K562 (cell line): ENCODE data around the gene ARMH3. TPM values are rescaled to one million over a fixed set of nuclear protein-coding genes. Genes with fewer than 3 reads are reported as not detected.
A peak's percentile ranks its signal among the peaks of the same experiment; 100 is the strongest.

ENCODE experiments used
- ATAC-seq: fragments of 200-7000 bp; cut with Tn5 transposase; 3 replicates; pipeline ENCODE4 v1.9.1; 2020; ENCODE audit warnings: moderate library complexity
- BruUV-seq: library from RNA; stranded (reverse); fragments of 400-500 nt; replicated peaks from 2 replicates; lab custom pipeline; 2021; lab: Mats Ljungman, UMichigan
- CTCF ChIA-PET: fragments of 300-600 bp; formaldehyde crosslinking; extraction: SDS; loops from one replicate; lab custom pipeline; 2021; ENCODE audit warnings: low intra/inter-chr PET ratio; lab: Yijun Ruan, JAX
- POLR2A ChIA-PET: fragments of 300-600, 350-650 bp; sonication (Branson Sonifier 250); formaldehyde crosslinking; extraction: SDS; loops from one replicate; lab custom pipeline; 2021; ENCODE audit warnings: antibody characterized with exemption, inconsistent platforms; lab: Yijun Ruan, JAX
- DNase-seq, 4 experiments: peaks; one replicate each; pipeline versions ENCODE4 v3.0.0 to v3.0.0-alpha.2; 2011 to 2018; ENCODE audit warnings: low spot score in 3 of 4, mixed read lengths in 3 of 4; ENCODE audit errors: extremely low read depth in 1 of 4
- FAIRE-seq: peaks from 2 replicates; lab custom pipeline; 2011; peaks lifted over from hg19 to GRCh38; lab: Jason Lieb, UNC
- H2AFZ ChIP-seq: 2 replicates; pipeline ENCODE4 v1.6.0; 2011; ENCODE audit warnings: low read depth, low read length, control low read depth, inconsistent platforms
- H3K27ac ChIP-seq: fragments of 200-600 bp; 3 replicates; pipeline ENCODE4 v1.8.0; 2011; ENCODE audit warnings: low read depth, mild to moderate bottlenecking, control low read depth, inconsistent platforms, low read length, moderate library complexity, mixed read lengths; ENCODE audit errors: extremely low read depth
- H3K27me3 ChIP-seq, 2 experiments: fragments of 300-600 bp in 1 of 2; 2 replicates in 1 of 2; 3 replicates in 1 of 2; pipeline versions ENCODE4 v1.6.0 to v1.8.0; 2011; ENCODE audit warnings: inconsistent platforms in 2 of 2, low read length in 2 of 2, mild to moderate bottlenecking in 1 of 2, mixed read lengths in 1 of 2, moderate library complexity in 1 of 2; ENCODE audit not compliant: control insufficient read depth in 2 of 2, insufficient read depth in 2 of 2
- H3K36me3 ChIP-seq: fragments of 300-600 bp; 3 replicates; pipeline ENCODE4 v1.8.0; 2011; ENCODE audit warnings: mild to moderate bottlenecking, low read length, inconsistent platforms; ENCODE audit not compliant: control insufficient read depth, insufficient read depth
- H3K4me1 ChIP-seq, 2 experiments: fragments of 200-600 bp in 1 of 2; replicated peaks in 1 of 2; 2 replicates in 1 of 2; 3 replicates in 1 of 2; pipeline versions ENCODE4 v1.5.1 to v1.8.0; 2011; ENCODE audit warnings: inconsistent platforms in 2 of 2, low read length in 2 of 2, mild to moderate bottlenecking in 1 of 2, mixed read lengths in 1 of 2, moderate library complexity in 1 of 2; ENCODE audit not compliant: control insufficient read depth in 2 of 2, insufficient read depth in 2 of 2
- H3K4me2 ChIP-seq: 2 replicates; pipeline ENCODE4 v1.6.1; 2011; ENCODE audit warnings: low read length, control low read depth, inconsistent platforms, mixed read lengths; ENCODE audit not compliant: insufficient read depth
- H3K4me3 ChIP-seq: fragments of 200-600 bp; sonication (generic), shearing (Covaris generic); 2 replicates; pipeline ENCODE4 v1.5.1; 2016; ENCODE audit warnings: control low read depth, inconsistent platforms
- H3K79me2 ChIP-seq: fragments of 200-600 bp; 3 replicates; pipeline ENCODE4 v1.8.0; 2011; ENCODE audit warnings: low read length, inconsistent platforms; ENCODE audit not compliant: control insufficient read depth, insufficient read depth
- H3K9ac ChIP-seq, 2 experiments: 2 replicates each; pipeline versions ENCODE4 v1.6.0 to v1.6.1; 2011; ENCODE audit warnings: low read depth in 2 of 2, low read length in 2 of 2, control low read depth in 1 of 2, inconsistent platforms in 1 of 2, mild to moderate bottlenecking in 1 of 2, mixed read lengths in 1 of 2; ENCODE audit not compliant: insufficient read depth in 1 of 2
- H3K9me1 ChIP-seq: one replicate; pipeline ENCODE4 v1.6.0; 2011; ENCODE audit warnings: inconsistent platforms, mild to moderate bottlenecking, low read length, moderate library complexity; ENCODE audit not compliant: control insufficient read depth, insufficient read depth
- H3K9me3 ChIP-seq: replicated peaks from 2 replicates; pipeline ENCODE4 v1.5.1; 2011; ENCODE audit warnings: low read depth, low read length, inconsistent platforms; ENCODE audit not compliant: control insufficient read depth, insufficient read depth
- H4K20me1 ChIP-seq: replicated peaks from 2 replicates; pipeline ENCODE4 v1.6.1; 2011; ENCODE audit warnings: low read length, inconsistent platforms, mixed read lengths; ENCODE audit not compliant: control insufficient read depth, insufficient read depth
- FOXJ2 ChIP-seq: fragments of 200-800 bp; sonication (Bioruptor generic); IDR thresholded peaks from 2 replicates; pipeline ENCODE4 v1.6.1; 2016; ENCODE audit warnings: missing genetic modification characterization, missing compliant biosample characterization
- ZNF134 ChIP-seq: fragments of 250-450 bp; sonication (Bioruptor Pico); conservative IDR thresholded peaks from 2 replicates; pipeline ENCODE4 v1.4.0; 2020
- WGBS: fragments of 100-300 bp; shearing (Covaris generic); methylation state at CpG from one replicate; pipeline ENCODE4 v1.1.6; 2016; ENCODE audit warnings: low coverage, mixed read lengths; ENCODE audit not compliant: insufficient coverage; ENCODE audit errors: missing lambda C conversion rate; 5-methylcytosine and 5-hydroxymethylcytosine counted together
- in situ Hi-C: fragments of 300-500 bp; cut with MboI; formaldehyde crosslinking; loops from 4 replicates; pipeline ENCODE4 v1.15.0; 2018; ENCODE audit warnings: inconsistent platforms, mixed read lengths
- intact Hi-C: fragments of 100-400 bp; cut with micrococcal nuclease; formaldehyde crosslinking; loops from 2 replicates; pipeline ENCODE4 v1.14.2; 2022
- polyA plus RNA-seq, 8 experiments: library from polyadenylated mRNA; depleted of rRNA in 4 of 8; stranded (reverse) in 5 of 8; unstranded in 3 of 8; fragments of >200 nt; fragmentation: Nextera tagmentation in 2 of 8; fragmentation: Illumina TruSeq in 1 of 8; extraction: Ambion mirVana in 2 of 8; extraction: Trizol in 1 of 8; gene quantifications; 2 replicates each; pipeline versions ENCODE4 v1.2.1 to v1.2.3, GENCODE V29; 2011 to 2014; ENCODE audit warnings: inconsistent platforms in 1 of 8, missing spikeins in 1 of 8
- total RNA-seq, 7 experiments: library from RNA; depleted of rRNA in 6 of 7; stranded (reverse); fragments of >200 nt in 6 of 7; fragmentation: Illumina TruSeq in 2 of 7; extraction: Trizol in 2 of 7; gene quantifications; 2 replicates each; pipeline versions ENCODE4 v1.2.1 to v1.2.3, GENCODE V29; 2011 to 2021; ENCODE audit warnings: low replicate concordance in 1 of 7
- TF ChIP-seq, protein P1 (sequence below): fragments of 450-650 bp; IDR thresholded peaks from 2 replicates; pipeline ENCODE4 v1.6.1; 2017; ENCODE audit warnings: antibody characterized with exemption, mild to moderate bottlenecking
- TF ChIP-seq, protein P2 (sequence below): fragments of 250-450 bp; sonication (Bioruptor Pico); IDR thresholded peaks from 2 replicates; pipeline ENCODE4 v1.5.0; 2020; ENCODE audit warnings: mild to moderate bottlenecking
- TF ChIP-seq, protein P3 (sequence below): fragments of 250-450 bp; sonication (Bioruptor Pico); IDR thresholded peaks from 2 replicates; pipeline ENCODE4 v1.8.0; 2022; ENCODE audit warnings: moderate library complexity, mild to moderate bottlenecking, inconsistent platforms
- TF ChIP-seq, protein P4 (sequence below): sonication (generic); formaldehyde crosslinking; IDR thresholded peaks from 2 replicates; pipeline ENCODE4 v1.8.1; 2023; ENCODE audit warnings: mild to moderate bottlenecking, missing genetic modification reagents, moderate library complexity
- TF ChIP-seq, protein P5 (sequence below), 2 experiments: IDR thresholded peaks; 2 replicates each; pipeline ENCODE4 v1.6.1; 2011; ENCODE audit warnings: borderline replicate concordance in 1 of 2, control low read depth in 1 of 2, low read depth in 1 of 2, low read length in 1 of 2, mild to moderate bottlenecking in 1 of 2, mixed read lengths in 1 of 2, moderate library complexity in 1 of 2; ENCODE audit not compliant: insufficient read depth in 1 of 2, insufficient read length in 1 of 2, poor library complexity in 1 of 2, severe bottlenecking in 1 of 2; ENCODE audit errors: extremely low read depth in 1 of 2
- TF ChIP-seq, protein P6 (sequence below): fragments of 450-650 bp; IDR thresholded peaks from 2 replicates; pipeline ENCODE4 v1.6.1; 2016; ENCODE audit warnings: borderline replicate concordance

The ARMH3 gene
- total and polyA plus RNA-seq, 9 of the 15 experiments (the other 6 are each of a cell fraction or from before 2014, with no cell fraction given): 0.29 to 0.73 TPM; not detected in 7

DNA sequence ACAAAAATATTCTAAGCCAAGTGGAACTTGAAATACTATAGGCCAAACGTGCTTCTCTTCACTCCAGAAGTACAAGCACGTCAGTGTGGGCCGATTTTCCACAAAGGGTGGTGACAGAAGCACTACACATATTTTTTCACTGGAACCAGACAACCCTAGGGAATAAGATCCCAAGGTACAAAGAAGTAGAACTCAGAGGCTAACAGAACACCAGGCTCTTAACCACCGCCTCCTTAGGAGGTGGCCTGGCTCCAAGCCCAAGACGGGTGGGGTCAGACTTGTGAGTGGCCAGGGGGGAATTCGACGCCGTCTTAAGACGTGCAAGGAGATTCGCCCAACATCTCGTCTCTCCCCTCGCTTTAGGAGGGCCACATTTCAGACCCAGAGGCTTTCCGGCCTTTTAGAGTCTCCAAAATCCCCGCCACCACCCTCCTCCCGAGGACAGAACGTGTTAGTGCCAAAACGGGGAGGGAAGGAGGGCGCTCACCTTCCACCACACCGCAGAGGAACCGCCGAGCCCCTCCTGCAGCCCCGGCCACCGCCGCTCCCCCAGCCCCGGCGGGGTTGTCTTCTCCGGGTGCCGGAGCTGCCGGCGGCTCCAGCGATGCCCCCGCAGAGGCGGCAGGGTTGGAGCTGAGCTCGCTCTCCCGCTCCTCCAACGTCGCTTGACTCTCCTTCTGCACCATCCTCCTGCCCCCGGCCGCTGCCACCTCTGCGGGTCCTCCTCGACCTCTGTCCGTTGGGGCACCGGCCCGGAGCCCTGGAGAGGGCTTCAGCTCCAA lies 238.4 kb downstream of the ARMH3 start:
- peak overlapping the region; percentile 99 for H3K27ac ChIP-seq
- no peaks in the 10 kb centered on the region for H3K27me3 ChIP-seq
- H3K9me3 ChIP-seq: no peaks in the 10 kb centered on the region
- H4K20me1 ChIP-seq: peaks cover 35% of the 10 kb centered on the region
- DNase-seq (peak; percentile 41 to 92 (median 61)), ATAC-seq (peak; percentile 78), FAIRE-seq (peak; percentile 82)
- in situ Hi-C loops: no loop called here
- BruUV-seq: no TSS peak
- intact Hi-C loops: no loop called here
- H3K9ac ChIP-seq: peak overlapping the region; percentile 96 to 100
- H3K4me1 ChIP-seq: peaks cover 12 to 16% of the 10 kb centered on the region in 2 experiments; a peak in 4 of 5 replicates
- ChIA-PET CTCF (no interaction called here), POLR2A (interaction anchor here (0.6 to 3.9 kb wide), 9 partner anchors 9 to 1556 kb away, joined by 3 to 19 read pairs (median 4); no protein-coding TSS in a partner anchor)
- H3K4me3 ChIP-seq: peak overlapping the region; percentile 98
- H3K79me2 ChIP-seq: peaks cover 83% of the 10 kb centered on the region
- peak overlapping the region; percentile 98 for H3K4me2 ChIP-seq
- peaks cover 24% of the 10 kb centered on the region; the same call in 1 of the 3 replicates for H3K36me3 ChIP-seq
- H3K9me1 ChIP-seq: no peaks in the 10 kb centered on the region
- under 1% methylated on average over 21 of the region's 44 CpGs for WGBS
- peak overlapping the region; percentile 88; the same call in 1 of the 2 replicates for H2AFZ ChIP-seq
- peak; percentile 9; the same call in 1 of the 2 replicates for TF ChIP-seq FOXJ2 (tag)
- TF ChIP-seq, protein P1, sequence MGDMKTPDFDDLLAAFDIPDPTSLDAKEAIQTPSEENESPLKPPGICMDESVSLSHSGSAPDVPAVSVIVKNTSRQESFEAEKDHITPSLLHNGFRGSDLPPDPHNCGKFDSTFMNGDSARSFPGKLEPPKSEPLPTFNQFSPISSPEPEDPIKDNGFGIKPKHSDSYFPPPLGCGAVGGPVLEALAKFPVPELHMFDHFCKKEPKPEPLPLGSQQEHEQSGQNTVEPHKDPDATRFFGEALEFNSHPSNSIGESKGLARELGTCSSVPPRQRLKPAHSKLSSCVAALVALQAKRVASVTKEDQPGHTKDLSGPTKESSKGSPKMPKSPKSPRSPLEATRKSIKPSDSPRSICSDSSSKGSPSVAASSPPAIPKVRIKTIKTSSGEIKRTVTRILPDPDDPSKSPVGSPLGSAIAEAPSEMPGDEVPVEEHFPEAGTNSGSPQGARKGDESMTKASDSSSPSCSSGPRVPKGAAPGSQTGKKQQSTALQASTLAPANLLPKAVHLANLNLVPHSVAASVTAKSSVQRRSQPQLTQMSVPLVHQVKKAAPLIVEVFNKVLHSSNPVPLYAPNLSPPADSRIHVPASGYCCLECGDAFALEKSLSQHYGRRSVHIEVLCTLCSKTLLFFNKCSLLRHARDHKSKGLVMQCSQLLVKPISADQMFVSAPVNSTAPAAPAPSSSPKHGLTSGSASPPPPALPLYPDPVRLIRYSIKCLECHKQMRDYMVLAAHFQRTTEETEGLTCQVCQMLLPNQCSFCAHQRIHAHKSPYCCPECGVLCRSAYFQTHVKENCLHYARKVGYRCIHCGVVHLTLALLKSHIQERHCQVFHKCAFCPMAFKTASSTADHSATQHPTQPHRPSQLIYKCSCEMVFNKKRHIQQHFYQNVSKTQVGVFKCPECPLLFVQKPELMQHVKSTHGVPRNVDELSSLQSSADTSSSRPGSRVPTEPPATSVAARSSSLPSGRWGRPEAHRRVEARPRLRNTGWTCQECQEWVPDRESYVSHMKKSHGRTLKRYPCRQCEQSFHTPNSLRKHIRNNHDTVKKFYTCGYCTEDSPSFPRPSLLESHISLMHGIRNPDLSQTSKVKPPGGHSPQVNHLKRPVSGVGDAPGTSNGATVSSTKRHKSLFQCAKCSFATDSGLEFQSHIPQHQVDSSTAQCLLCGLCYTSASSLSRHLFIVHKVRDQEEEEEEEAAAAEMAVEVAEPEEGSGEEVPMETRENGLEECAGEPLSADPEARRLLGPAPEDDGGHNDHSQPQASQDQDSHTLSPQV: no peak
- TF ChIP-seq, protein P2, sequence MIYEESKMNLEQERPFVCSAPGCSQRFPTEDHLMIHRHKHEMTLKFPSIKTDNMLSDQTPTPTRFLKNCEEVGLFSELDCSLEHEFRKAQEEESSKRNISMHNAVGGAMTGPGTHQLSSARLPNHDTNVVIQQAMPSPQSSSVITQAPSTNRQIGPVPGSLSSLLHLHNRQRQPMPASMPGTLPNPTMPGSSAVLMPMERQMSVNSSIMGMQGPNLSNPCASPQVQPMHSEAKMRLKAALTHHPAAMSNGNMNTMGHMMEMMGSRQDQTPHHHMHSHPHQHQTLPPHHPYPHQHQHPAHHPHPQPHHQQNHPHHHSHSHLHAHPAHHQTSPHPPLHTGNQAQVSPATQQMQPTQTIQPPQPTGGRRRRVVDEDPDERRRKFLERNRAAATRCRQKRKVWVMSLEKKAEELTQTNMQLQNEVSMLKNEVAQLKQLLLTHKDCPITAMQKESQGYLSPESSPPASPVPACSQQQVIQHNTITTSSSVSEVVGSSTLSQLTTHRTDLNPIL (CRISPR knock-in tag): no peak
- no peak for TF ChIP-seq ZNF134 (CRISPR knock-in tag)
- TF ChIP-seq, protein P3, sequence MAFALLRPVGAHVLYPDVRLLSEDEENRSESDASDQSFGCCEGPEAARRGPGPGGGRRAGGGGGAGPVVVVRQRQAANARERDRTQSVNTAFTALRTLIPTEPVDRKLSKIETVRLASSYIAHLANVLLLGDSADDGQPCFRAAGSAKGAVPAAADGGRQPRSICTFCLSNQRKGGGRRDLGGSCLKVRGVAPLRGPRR: no peak
- TF ChIP-seq, protein P4, sequence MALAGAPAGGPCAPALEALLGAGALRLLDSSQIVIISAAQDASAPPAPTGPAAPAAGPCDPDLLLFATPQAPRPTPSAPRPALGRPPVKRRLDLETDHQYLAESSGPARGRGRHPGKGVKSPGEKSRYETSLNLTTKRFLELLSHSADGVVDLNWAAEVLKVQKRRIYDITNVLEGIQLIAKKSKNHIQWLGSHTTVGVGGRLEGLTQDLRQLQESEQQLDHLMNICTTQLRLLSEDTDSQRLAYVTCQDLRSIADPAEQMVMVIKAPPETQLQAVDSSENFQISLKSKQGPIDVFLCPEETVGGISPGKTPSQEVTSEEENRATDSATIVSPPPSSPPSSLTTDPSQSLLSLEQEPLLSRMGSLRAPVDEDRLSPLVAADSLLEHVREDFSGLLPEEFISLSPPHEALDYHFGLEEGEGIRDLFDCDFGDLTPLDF (CRISPR knock-in tag): no peak
- TF ChIP-seq, protein P5, sequence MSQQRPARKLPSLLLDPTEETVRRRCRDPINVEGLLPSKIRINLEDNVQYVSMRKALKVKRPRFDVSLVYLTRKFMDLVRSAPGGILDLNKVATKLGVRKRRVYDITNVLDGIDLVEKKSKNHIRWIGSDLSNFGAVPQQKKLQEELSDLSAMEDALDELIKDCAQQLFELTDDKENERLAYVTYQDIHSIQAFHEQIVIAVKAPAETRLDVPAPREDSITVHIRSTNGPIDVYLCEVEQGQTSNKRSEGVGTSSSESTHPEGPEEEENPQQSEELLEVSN (IDR thresholded peaks at IDR 0.05; ENCODE audit: borderline replicate concordance in 1 of 2, extremely low read depth in 1 of 2, insufficient read depth in 1 of 2, insufficient read length in 1 of 2, low read depth in 1 of 2, low read length in 1 of 2, poor library complexity in 1 of 2, severe bottlenecking in 1 of 2): no peak
- TF ChIP-seq, protein P6, sequence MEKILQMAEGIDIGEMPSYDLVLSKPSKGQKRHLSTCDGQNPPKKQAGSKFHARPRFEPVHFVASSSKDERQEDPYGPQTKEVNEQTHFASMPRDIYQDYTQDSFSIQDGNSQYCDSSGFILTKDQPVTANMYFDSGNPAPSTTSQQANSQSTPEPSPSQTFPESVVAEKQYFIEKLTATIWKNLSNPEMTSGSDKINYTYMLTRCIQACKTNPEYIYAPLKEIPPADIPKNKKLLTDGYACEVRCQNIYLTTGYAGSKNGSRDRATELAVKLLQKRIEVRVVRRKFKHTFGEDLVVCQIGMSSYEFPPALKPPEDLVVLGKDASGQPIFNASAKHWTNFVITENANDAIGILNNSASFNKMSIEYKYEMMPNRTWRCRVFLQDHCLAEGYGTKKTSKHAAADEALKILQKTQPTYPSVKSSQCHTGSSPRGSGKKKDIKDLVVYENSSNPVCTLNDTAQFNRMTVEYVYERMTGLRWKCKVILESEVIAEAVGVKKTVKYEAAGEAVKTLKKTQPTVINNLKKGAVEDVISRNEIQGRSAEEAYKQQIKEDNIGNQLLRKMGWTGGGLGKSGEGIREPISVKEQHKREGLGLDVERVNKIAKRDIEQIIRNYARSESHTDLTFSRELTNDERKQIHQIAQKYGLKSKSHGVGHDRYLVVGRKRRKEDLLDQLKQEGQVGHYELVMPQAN: peak; percentile 18; the same call in 1 of the 2 replicates
